OCI-LY1 (cell line): ENCODE data around the gene KCTD18.

ENCODE experiments used
- H2AFZ ChIP-seq: fragments of 200-600 bp; sonication (generic), shearing (Covaris generic); 2 replicates; pipeline ENCODE4 v1.6.0; 2014; ENCODE audit warnings: antibody characterized with exemption, mild to moderate bottlenecking, low read length
- H3F3A ChIP-seq: fragments of 200-600 bp; sonication (generic), shearing (Covaris generic); 2 replicates; pipeline ENCODE4 v1.6.0; 2014; ENCODE audit warnings: mild to moderate bottlenecking, antibody characterized with exemption, low read length, moderate library complexity; ENCODE audit not compliant: insufficient read depth
- H3K27ac ChIP-seq: fragments of 200-600 bp; sonication (generic); 2 replicates; pipeline ENCODE4 v1.5.1; 2014; ENCODE audit warnings: low read length, mixed run types, mild to moderate bottlenecking, low read depth; ENCODE audit not compliant: poor library complexity, severe bottlenecking
- H3K27me3 ChIP-seq: fragments of 200-600 bp; sonication (generic); 2 replicates; pipeline ENCODE4 v1.6.0; 2014; ENCODE audit warnings: antibody characterized with exemption, mild to moderate bottlenecking, low read length, moderate library complexity; ENCODE audit not compliant: insufficient read depth
- H3K36me3 ChIP-seq: fragments of 200-600 bp; sonication (generic); 2 replicates; pipeline ENCODE4 v1.6.1; 2014; ENCODE audit warnings: mild to moderate bottlenecking, antibody characterized with exemption, low read length, moderate library complexity, mixed read lengths; ENCODE audit not compliant: insufficient read depth
- H3K4me1 ChIP-seq: fragments of 200-600 bp; sonication (generic); 2 replicates; pipeline ENCODE4 v1.5.1; 2014; ENCODE audit warnings: mild to moderate bottlenecking, low read length, moderate library complexity; ENCODE audit not compliant: insufficient read depth, severe bottlenecking
- H3K4me2 ChIP-seq: fragments of 200-600 bp; sonication (generic), shearing (Covaris generic); 2 replicates; pipeline ENCODE4 v1.6.1; 2014; ENCODE audit warnings: low read length
- H3K4me3 ChIP-seq: fragments of 200-600 bp; sonication (generic); 2 replicates; pipeline ENCODE4 v1.5.1; 2014; ENCODE audit warnings: low read length, low read depth, mild to moderate bottlenecking, mixed read lengths; ENCODE audit not compliant: poor library complexity, severe bottlenecking
- H3K79me2 ChIP-seq: fragments of 200-600 bp; shearing (Covaris generic); 2 replicates; pipeline ENCODE4 v1.6.1; 2016; ENCODE audit warnings: mixed run types, low read length, mixed read lengths; ENCODE audit not compliant: insufficient read depth
- H3K9ac ChIP-seq: fragments of 200-600 bp; sonication (generic), shearing (Covaris generic); 2 replicates; pipeline ENCODE4 v1.6.1; 2014; ENCODE audit warnings: mild to moderate bottlenecking, low read length, mixed read lengths
- H3K9me2 ChIP-seq: fragments of 200-600 bp; sonication (generic), shearing (Covaris generic); 2 replicates; pipeline ENCODE4 v1.6.1; 2014; ENCODE audit warnings: low read depth, mild to moderate bottlenecking, low read length, mixed read lengths
- H3K9me3 ChIP-seq: fragments of 200-600 bp; shearing (Covaris generic); 2 replicates; pipeline ENCODE4 v1.6.1; 2014; ENCODE audit warnings: low read length, mixed read lengths
- H4K20me1 ChIP-seq: fragments of 200-600 bp; sonication (generic), shearing (Covaris generic); 2 replicates; pipeline ENCODE4 v1.6.0; 2016; ENCODE audit warnings: mild to moderate bottlenecking, low read length; ENCODE audit not compliant: insufficient read depth
- EZH2 ChIP-seq: fragments of 200-600 bp; sonication (generic), shearing (Covaris generic); IDR thresholded peaks from 2 replicates; pipeline ENCODE4 v1.8.0; 2017; ENCODE audit warnings: borderline replicate concordance, mixed run types, mild to moderate bottlenecking, antibody characterized with exemption, low read length, moderate library complexity, mixed read lengths
- TF ChIP-seq, protein P1 (sequence below): fragments of 200-600 bp; sonication (generic), shearing (Covaris generic); IDR thresholded peaks from 2 replicates; pipeline ENCODE4 v1.5.1; 2017; ENCODE audit warnings: mild to moderate bottlenecking, antibody characterized with exemption, low read length, moderate library complexity, mixed read lengths

Gene KCTD18

GRCh38 chr2:200459101-200459500, 50.8 kb downstream of the KCTD18 start:
- Histone ChIP-seq H3K9me2 (no peaks in the 10 kb centered on the region), H3K27me3 (no peaks in the 10 kb centered on the region), H3K9ac (no peak overlapping the region), H3K4me3 (no peak overlapping the region), H3K4me2 (no peak overlapping the region), H3K27ac (no peak overlapping the region), H4K20me1 (no peaks in the 10 kb centered on the region), H3F3A (no peaks in the 10 kb centered on the region), H3K4me1 (peaks cover 41% of the 10 kb centered on the region), H3K36me3 (no peaks in the 10 kb centered on the region), H3K9me3 (no peaks in the 10 kb centered on the region), H3K79me2 (no peaks in the 10 kb centered on the region), H2AFZ (no peak overlapping the region)
- TF ChIP-seq, protein P1, sequence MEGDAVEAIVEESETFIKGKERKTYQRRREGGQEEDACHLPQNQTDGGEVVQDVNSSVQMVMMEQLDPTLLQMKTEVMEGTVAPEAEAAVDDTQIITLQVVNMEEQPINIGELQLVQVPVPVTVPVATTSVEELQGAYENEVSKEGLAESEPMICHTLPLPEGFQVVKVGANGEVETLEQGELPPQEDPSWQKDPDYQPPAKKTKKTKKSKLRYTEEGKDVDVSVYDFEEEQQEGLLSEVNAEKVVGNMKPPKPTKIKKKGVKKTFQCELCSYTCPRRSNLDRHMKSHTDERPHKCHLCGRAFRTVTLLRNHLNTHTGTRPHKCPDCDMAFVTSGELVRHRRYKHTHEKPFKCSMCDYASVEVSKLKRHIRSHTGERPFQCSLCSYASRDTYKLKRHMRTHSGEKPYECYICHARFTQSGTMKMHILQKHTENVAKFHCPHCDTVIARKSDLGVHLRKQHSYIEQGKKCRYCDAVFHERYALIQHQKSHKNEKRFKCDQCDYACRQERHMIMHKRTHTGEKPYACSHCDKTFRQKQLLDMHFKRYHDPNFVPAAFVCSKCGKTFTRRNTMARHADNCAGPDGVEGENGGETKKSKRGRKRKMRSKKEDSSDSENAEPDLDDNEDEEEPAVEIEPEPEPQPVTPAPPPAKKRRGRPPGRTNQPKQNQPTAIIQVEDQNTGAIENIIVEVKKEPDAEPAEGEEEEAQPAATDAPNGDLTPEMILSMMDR: no peak
- TF ChIP-seq EZH2: no peak

GRCh38 chr2:200456567-200456966, 53.3 kb downstream of the KCTD18 start:
- H3K9me2 ChIP-seq: no peaks in the 10 kb centered on the region
- no peaks in the 10 kb centered on the region for H3K27me3 ChIP-seq
- H2AFZ ChIP-seq: no peak overlapping the region
- peak overlapping the region; percentile 31 for H3K27ac ChIP-seq
- no peak overlapping the region for H3K9ac ChIP-seq
- H3K79me2 ChIP-seq: no peaks in the 10 kb centered on the region
- H3K9me3 ChIP-seq: no peaks in the 10 kb centered on the region
- H3F3A ChIP-seq: no peaks in the 10 kb centered on the region
- H3K4me3 ChIP-seq: no peak overlapping the region
- H3K4me2 ChIP-seq: peak overlapping the region; percentile 3; the same call in 1 of the 2 replicates
- no peak for TF ChIP-seq EZH2
- TF ChIP-seq, protein P1: no peak
- H3K36me3 ChIP-seq: no peaks in the 10 kb centered on the region
- H4K20me1 ChIP-seq: no peaks in the 10 kb centered on the region
- peaks cover 31% of the 10 kb centered on the region for H3K4me1 ChIP-seq

GRCh38 chr2:200455958-200456421, 53.9 kb downstream of the KCTD18 start:
- no peak overlapping the region for H2AFZ ChIP-seq
- no peaks in the 10 kb centered on the region for H3K9me3 ChIP-seq
- H3K4me2 ChIP-seq: peak overlapping the region; percentile 18; the same call in 1 of the 2 replicates
- H4K20me1 ChIP-seq: no peaks in the 10 kb centered on the region
- peak overlapping the region; percentile 52 for H3K27ac ChIP-seq
- peaks cover 30% of the 10 kb centered on the region for H3K4me1 ChIP-seq
- H3K9ac ChIP-seq: no peak overlapping the region
- H3K9me2 ChIP-seq: no peaks in the 10 kb centered on the region
- no peaks in the 10 kb centered on the region for H3K36me3 ChIP-seq
- TF ChIP-seq, protein P1: no peak
- TF ChIP-seq EZH2: no peak
- H3F3A ChIP-seq: no peaks in the 10 kb centered on the region
- no peaks in the 10 kb centered on the region for H3K79me2 ChIP-seq
- no peaks in the 10 kb centered on the region for H3K27me3 ChIP-seq
- no peak overlapping the region for H3K4me3 ChIP-seq
